Neural progenitor cell (in vitro differentiated cells): Measurements from ENCODE around the gene NAALADL1. TPM values are rescaled to one million over a fixed set of nuclear protein-coding genes. Genes with fewer than 3 reads are reported as not detected.

ENCODE experiments used
- DNase-seq: peaks from one replicate; pipeline ENCODE4 v3.0.0-alpha.2; 2016; ENCODE audit warnings: low spot score
- H2AFZ ChIP-seq: fragments of 200-600 bp; sonication (generic); replicated peaks from 2 replicates; pipeline ENCODE4 v1.6.1; 2016; ENCODE audit warnings: antibody characterized with exemption
- H3F3A ChIP-seq: fragments of 200-600 bp; sonication (generic); 2 replicates; pipeline ENCODE4 v1.6.1; 2016; ENCODE audit warnings: antibody characterized with exemption, low read depth
- H3K27ac ChIP-seq: fragments of 200-600 bp; sonication (generic); 2 replicates; pipeline ENCODE4 v1.5.1; 2016; ENCODE audit warnings: mild to moderate bottlenecking
- H3K27me3 ChIP-seq: fragments of 200-600 bp; sonication (generic); 2 replicates; pipeline ENCODE4 v1.6.1; 2016; ENCODE audit warnings: mild to moderate bottlenecking, moderate library complexity
- H3K36me3 ChIP-seq: fragments of 200-600 bp; sonication (generic); 2 replicates; pipeline ENCODE4 v1.5.1; 2016
- H3K4me1 ChIP-seq: fragments of 200-600 bp; sonication (generic); 2 replicates; pipeline ENCODE4 v1.6.1; 2016; ENCODE audit warnings: mixed run types
- H3K4me2 ChIP-seq: fragments of 200-600 bp; sonication (generic); 2 replicates; pipeline ENCODE4 v1.6.1; 2016
- H3K4me3 ChIP-seq: fragments of 200-600 bp; sonication (generic); 2 replicates; pipeline ENCODE4 v1.5.1; 2016
- H3K79me2 ChIP-seq: fragments of 200-600 bp; sonication (generic); 2 replicates; pipeline ENCODE4 v1.6.1; 2016; ENCODE audit warnings: low read depth
- H3K9ac ChIP-seq: fragments of 200-600 bp; sonication (generic); 2 replicates; pipeline ENCODE4 v1.6.1; 2016
- H3K9me3 ChIP-seq: fragments of 200-600 bp; sonication (generic); 2 replicates; pipeline ENCODE4 v1.5.1; 2016; ENCODE audit warnings: low read depth
- H4K20me1 ChIP-seq: fragments of 200-600 bp; sonication (generic); 2 replicates; pipeline ENCODE4 v1.6.1; 2016; ENCODE audit warnings: low read depth
- H3K27ac Mint-ChIP-seq: 3 replicates; pipeline ENCODE4 v1.8.0; 2021; ENCODE audit warnings: mixed read lengths
- H3K27me3 Mint-ChIP-seq: 2 replicates; pipeline ENCODE4 v1.8.0; 2022; ENCODE audit warnings: low read depth, mild to moderate bottlenecking, inconsistent platforms, moderate library complexity, mixed read lengths; ENCODE audit not compliant: insufficient read depth
- H3K36me3 Mint-ChIP-seq: 3 replicates; pipeline ENCODE4 v1.8.0; 2021; ENCODE audit warnings: mixed read lengths
- H3K4me1 Mint-ChIP-seq: 3 replicates; pipeline ENCODE4 v1.8.0; 2021; ENCODE audit warnings: mixed read lengths
- H3K4me3 Mint-ChIP-seq: 3 replicates; pipeline ENCODE4 v1.8.0; 2021; ENCODE audit warnings: mild to moderate bottlenecking, moderate library complexity, mixed read lengths
- H3K9me3 Mint-ChIP-seq: 3 replicates; pipeline ENCODE4 v1.8.0; 2020; ENCODE audit warnings: mixed read lengths
- CTCF ChIP-seq: fragments of 200-600 bp; sonication (generic); IDR thresholded peaks from 2 replicates; pipeline ENCODE4 v1.5.1; 2017; ENCODE audit warnings: antibody characterized with exemption, mild to moderate bottlenecking
- EZH2 ChIP-seq: fragments of 200-600 bp; sonication (generic); IDR thresholded peaks from 2 replicates; pipeline ENCODE4 v1.6.1; 2017; ENCODE audit warnings: antibody characterized with exemption, mild to moderate bottlenecking, moderate library complexity
- EZH2phosphoT487 ChIP-seq: fragments of 200-600 bp; sonication (generic); IDR thresholded peaks from 2 replicates; pipeline ENCODE4 v1.6.1; 2017; ENCODE audit warnings: antibody characterized with exemption
- total RNA-seq: library from RNA; depleted of rRNA; stranded (reverse); fragments of >200 nt; gene quantifications from 2 replicates; pipeline ENCODE4 v1.2.3, GENCODE V29; 2015; ENCODE audit warnings: low replicate concordance

The NAALADL1 gene
- total RNA-seq, 1 donor from 2014 or later: 0.80 TPM

- H3K79me2 ChIP-seq: peaks cover 27% of the 10 kb centered on the region
- H3K9me3 ChIP-seq: no peaks in the 10 kb centered on the region
- no peak overlapping the region for H3K9ac ChIP-seq
- H3K36me3 Mint-ChIP-seq: peaks cover 6% of the 10 kb centered on the region
- TF ChIP-seq EZH2phosphoT487 (no peak), EZH2 (no peak), CTCF (no peak)
- H3K4me3 ChIP-seq: no peak overlapping the region
- no peaks in the 10 kb centered on the region for H3K36me3 ChIP-seq
- no peak for DNase-seq
- peaks cover 15% of the 10 kb centered on the region for H3F3A ChIP-seq
- H4K20me1 ChIP-seq: peaks cover 13% of the 10 kb centered on the region
- no peak overlapping the region for H2AFZ ChIP-seq
- peaks cover 1% of the 10 kb centered on the region for H3K4me1 Mint-ChIP-seq
- no peak overlapping the region for H3K27ac ChIP-seq
- no peaks in the 10 kb centered on the region for H3K9me3 Mint-ChIP-seq
- H3K4me2 ChIP-seq: no peak overlapping the region
- peaks cover 2% of the 10 kb centered on the region for H3K27me3 Mint-ChIP-seq
- H3K27ac Mint-ChIP-seq: no peak overlapping the region
- peaks cover 7% of the 10 kb centered on the region for H3K4me1 ChIP-seq
- no peaks in the 10 kb centered on the region for H3K27me3 ChIP-seq
- no peak overlapping the region for H3K4me3 Mint-ChIP-seq
Observed at GRCh38 chr11:65100674-65101350, 42.5 kb upstream of the NAALADL1 start.

GRCh38 chr11:65096926-65097325 is 38.6 kb upstream of the NAALADL1 start:
- Histone ChIP-seq H3K4me1 (peaks cover 7% of the 10 kb centered on the region), H4K20me1 (peaks cover 13% of the 10 kb centered on the region), H3K9ac (no peak overlapping the region), H3K79me2 (peaks cover 14% of the 10 kb centered on the region), H3K27ac (peak overlapping the region; percentile 16), H3K4me3 (peak overlapping the region; percentile 92), H3K36me3 (no peaks in the 10 kb centered on the region), H3K9me3 (no peaks in the 10 kb centered on the region), H2AFZ (no peak overlapping the region), H3F3A (peaks cover 15% of the 10 kb centered on the region), H3K27me3 (no peaks in the 10 kb centered on the region), H3K4me2 (peak overlapping the region; percentile 74)
- Mint-ChIP-seq H3K9me3 (no peaks in the 10 kb centered on the region), H3K4me3 (peak overlapping the region; percentile 95), H3K4me1 (peaks cover 7% of the 10 kb centered on the region), H3K27me3 (no peaks in the 10 kb centered on the region), H3K36me3 (peaks cover 4% of the 10 kb centered on the region), H3K27ac (no peak overlapping the region)
- DNase-seq: no peak
- TF ChIP-seq EZH2phosphoT487: no peak
- TF ChIP-seq CTCF: no peak
- no peak for TF ChIP-seq EZH2

- H3K4me3 ChIP-seq: peak within 1 kb of the TSS; percentile 92
- H3K79me2 ChIP-seq: peaks cover 14% of the 10 kb centered on the region
- Mint-ChIP-seq H3K27ac (peak within 1 kb of the TSS; percentile 100), H3K9me3 (no peaks in the 10 kb centered on the region), H3K4me3 (peak within 1 kb of the TSS; percentile 95), H3K4me1 (peaks cover 7% of the 10 kb centered on the region), H3K36me3 (peaks cover 4% of the 10 kb centered on the region), H3K27me3 (no peaks in the 10 kb centered on the region)
- H4K20me1 ChIP-seq: peaks cover 13% of the 10 kb centered on the region
- H3K9me3 ChIP-seq: no peaks in the 10 kb centered on the region
- no peak for TF ChIP-seq CTCF
- no peak for TF ChIP-seq EZH2phosphoT487
- no peak for TF ChIP-seq EZH2
- no peaks in the 10 kb centered on the region for H3K36me3 ChIP-seq
- H3K4me1 ChIP-seq: peaks cover 7% of the 10 kb centered on the region
- H3K27me3 ChIP-seq: no peaks in the 10 kb centered on the region
- H3K27ac ChIP-seq: peak within 1 kb of the TSS; percentile 53
- peak within 1 kb of the TSS; percentile 74 for H3K4me2 ChIP-seq
- H2AFZ ChIP-seq: peak within 1 kb of the TSS; percentile 99
- peaks cover 13% of the 10 kb centered on the region for H3F3A ChIP-seq
- H3K9ac ChIP-seq: peak within 1 kb of the TSS; percentile 75
- DNase-seq: peak; percentile 96
Observed at GRCh38 chr11:65095974-65096806, 37.8 kb upstream of the NAALADL1 start, which contains the start of gene VPS51. TSS of gene VPS51 (plus strand) at chr11:65096214. CDS start at chr11:65096251, 37 bp downstream.
